Fibroblast of peridontal ligament (primary cell): ENCODE data around the gene FCGR1A.
"Not testable (repeated sequence)": the region's sequence is repeated elsewhere in the genome, so short reads cannot be mapped to it uniquely, and the experiment has no call there.

Experiments used
- DNase-seq: peaks from one replicate; pipeline ENCODE4 v3.0.0-alpha.2; 2010; ENCODE audit errors: extremely low read depth

The FCGR1A gene

DNA sequence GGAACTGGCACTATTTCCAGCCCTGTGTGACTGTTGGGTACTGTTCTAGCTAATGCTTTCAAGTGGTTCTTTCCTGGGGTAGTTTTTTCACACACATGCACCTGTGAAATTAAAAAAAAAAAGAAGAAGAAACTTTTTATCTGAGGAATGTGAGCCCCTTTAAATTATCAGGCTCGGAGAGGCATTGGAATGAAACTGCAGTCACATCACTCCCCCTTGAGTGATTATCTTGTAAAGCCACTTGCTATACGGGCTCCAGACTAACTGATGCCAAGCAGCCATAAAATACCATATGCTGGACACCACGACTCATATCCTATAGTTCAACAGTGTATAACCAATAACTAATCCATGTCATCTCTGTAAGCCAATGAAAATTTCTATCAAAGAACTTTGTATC is 5.4 kb upstream of the FCGR1A start:
- DNase-seq, result not testable (repeated sequence)

DNA sequence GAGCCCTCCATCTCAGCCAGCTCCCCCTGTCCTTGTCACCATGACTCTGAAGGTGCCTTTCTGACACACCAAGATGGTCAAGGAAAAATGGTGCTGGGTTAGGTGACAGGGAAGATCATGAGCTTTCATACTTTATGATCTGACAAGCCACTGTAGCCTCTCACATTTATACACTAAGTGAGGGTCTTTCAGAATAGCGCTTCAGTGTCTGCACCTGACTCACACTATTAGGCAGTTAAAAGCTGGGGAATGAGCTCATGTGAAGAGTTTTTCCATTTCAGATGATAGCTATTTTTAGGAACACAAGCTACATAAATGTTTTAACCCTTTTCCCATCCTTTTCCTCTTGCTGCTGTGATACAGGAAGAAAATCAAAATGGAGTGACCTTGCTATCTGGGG is 4.2 kb upstream of the FCGR1A start:
- not testable (repeated sequence) for DNase-seq

DNA sequence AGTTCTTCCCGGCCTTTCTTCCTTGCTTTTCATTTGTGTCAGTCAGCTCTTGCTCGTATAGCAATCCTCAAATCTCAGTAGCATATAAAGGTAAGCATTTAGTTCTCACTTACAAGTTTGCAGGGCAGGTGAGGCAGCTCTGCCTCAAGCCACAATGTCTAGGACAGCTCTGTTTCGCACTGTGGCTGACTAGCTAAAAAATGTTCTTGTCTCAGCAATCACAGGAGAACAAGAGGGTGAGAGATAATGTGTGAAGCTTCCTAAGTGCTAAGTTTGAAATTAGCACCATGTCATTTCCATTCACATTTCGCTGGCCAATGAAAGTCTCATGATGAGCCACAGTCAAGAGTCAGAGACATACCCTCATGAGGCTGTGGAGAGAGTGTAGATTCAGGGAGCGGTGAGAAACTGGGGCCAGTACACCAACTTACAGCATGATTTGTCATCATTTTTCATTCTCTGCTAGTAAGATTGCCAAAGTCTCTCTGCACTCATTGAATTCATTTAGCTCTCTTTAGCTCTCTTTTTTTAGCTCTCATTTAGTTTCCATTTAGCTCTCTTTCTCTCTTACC is 995 bp upstream of the FCGR1A start:
- DNase-seq, result not testable (repeated sequence)

DNA sequence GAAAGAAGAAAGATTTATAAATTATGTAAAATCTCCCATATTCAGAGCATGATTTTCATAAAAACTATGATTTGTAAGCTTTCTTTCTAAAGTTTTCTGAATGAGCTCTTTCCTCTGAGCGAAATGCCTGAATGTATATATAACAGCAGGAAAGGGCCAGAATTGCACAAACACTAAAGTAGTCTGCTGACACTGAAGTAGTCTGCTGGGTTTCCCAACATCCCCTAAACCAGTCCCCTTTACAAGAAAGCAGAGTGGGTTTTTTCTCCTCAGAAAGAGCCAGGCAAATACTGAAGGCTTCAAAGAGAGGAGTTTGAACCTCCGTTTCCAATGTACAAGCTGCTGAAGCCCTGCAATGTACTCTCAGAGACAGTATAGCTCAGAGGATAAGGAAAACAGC is 795 bp downstream of the FCGR1A start:
- not testable (repeated sequence) for DNase-seq

DNA sequence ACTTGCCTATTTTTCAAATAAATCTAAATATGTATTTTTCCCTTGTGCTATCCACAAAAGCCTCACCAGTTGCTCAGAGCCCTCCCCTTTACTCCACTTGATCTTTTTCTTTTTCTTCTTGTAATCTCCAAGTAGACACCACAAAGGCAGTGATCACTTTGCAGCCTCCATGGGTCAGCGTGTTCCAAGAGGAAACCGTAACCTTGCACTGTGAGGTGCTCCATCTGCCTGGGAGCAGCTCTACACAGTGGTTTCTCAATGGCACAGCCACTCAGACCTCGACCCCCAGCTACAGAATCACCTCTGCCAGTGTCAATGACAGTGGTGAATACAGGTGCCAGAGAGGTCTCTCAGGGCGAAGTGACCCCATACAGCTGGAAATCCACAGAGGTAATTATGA is 1.4 kb downstream of the FCGR1A start:
- DNase-seq, result not testable (repeated sequence)

DNA sequence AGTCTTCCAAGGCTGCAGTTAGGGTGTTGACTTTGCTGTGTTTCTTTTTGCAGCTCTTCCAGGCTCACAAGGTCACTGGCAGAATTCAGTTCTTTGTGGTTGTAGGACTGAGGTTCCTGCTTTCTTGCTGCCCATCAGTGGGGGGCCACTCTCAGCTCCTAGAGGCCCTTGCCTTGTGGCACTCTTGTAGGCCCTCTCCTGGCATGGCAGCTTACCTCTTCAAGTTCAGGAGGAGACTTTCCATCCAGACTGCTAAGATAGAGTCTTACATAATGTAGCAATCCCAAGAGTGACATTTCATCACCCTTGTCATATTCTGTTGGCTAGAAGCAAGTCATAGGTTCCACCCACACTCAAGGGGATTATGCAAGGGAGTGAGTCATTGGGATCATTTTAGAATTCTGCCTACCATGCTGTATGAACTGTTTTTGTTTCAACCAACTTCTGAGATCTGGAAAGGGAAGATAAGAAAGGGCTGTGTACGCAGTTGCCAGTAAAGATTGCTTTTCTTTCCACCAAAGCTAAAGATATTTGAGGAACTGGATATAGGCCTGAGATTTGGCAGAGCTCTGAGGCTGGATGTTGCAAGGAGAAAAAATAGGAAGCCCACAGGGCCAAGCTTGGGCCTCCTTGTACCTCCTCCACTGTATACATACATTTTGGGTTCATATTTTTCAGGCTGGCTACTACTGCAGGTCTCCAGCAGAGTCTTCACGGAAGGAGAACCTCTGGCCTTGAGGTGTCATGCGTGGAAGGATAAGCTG is 5.4 kb downstream of the FCGR1A start:
- DNase-seq, result not testable (repeated sequence)

DNA sequence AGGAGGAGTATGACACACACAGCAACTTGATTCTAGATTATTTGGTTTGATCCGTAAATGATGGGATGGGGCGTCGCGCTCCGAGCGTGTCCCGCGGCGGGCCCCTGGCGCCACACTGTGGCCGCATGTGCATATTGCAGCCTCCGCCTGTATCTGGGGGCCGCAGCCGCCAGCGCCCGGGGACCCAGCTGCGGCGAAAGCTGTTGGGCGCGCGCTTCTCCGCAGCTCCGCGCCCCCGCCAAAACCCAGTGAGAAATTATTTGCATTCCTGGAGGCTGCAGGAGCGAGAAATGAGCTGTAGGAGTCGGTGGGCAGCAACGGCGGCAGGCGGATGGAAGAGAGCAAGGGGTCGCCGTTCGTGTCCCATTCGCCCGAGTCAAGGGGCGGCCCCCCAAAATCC is 10.0 kb downstream of the FCGR1A start:
- peak; percentile 16 for DNase-seq

DNA sequence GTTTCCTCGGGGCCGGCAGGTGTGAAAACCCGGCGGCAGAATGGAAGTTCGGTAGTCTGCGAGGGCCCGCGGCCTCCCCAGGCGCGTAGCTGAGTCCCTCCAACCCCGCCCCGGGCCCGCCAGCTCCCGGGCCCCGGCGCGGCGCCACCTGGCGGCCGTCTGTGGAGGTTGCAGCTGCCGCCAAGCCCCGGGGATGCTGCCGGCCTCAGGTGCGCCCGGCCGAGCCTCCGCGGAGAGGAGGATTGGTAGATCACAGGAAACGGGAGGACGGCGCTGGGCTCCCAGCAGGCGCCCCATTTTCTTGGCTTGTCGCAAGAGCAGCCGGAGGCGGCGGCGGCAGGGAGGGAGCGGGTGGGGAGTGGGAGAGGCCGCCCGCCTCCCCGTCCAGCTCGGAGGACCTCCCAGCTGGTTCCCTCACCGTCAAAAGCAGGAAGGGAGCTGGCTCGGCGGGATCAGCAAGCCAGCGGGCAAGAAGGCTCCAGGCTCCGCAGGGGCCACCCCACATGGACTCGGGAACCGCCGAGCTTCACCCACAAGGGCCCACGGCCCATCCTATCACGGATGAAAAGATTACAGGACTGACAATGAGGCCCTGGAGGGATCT is 10.5 kb downstream of the FCGR1A start:
- peak; percentile 16 for DNase-seq

DNA sequence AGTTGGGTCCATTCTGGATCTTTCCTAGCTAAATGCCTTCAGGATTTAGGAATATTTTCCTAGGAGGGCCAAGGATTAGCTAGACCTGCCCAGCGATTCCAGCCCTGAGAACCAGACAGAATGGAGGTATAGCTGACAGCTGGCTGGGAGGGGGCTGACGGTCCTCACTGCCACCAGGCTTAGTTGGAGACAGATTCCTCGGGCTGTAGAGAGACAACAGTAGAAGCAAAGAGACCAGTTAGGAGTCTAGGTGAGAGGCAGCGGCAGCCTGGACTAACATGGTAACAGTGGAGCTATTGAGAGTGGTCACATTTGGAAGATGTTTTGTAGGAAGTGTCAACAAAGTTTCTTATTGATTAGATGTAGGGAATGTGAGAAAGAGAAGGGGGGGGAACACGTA is 11.4 kb downstream of the FCGR1A start:
- DNase-seq, result not testable (repeated sequence)

DNA sequence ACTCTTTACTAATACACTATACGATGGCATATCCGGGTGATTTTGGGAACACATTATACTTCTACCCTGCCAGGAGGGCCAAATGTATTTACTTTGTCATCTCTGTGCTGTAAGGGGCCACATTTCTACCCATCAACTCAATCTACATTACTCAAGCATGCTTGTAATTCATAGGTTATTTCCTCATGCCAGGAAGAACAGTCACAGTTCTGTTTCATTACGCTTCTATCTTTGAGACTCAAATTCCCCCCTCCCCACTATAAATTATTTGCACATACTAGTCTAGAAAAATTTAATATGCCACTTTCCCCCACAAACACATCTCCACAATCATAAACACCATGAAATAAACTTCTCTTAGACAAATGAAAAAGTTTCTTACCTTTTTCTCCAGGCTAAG is 19.1 kb downstream of the FCGR1A start:
- DNase-seq, result not testable (repeated sequence)

DNA sequence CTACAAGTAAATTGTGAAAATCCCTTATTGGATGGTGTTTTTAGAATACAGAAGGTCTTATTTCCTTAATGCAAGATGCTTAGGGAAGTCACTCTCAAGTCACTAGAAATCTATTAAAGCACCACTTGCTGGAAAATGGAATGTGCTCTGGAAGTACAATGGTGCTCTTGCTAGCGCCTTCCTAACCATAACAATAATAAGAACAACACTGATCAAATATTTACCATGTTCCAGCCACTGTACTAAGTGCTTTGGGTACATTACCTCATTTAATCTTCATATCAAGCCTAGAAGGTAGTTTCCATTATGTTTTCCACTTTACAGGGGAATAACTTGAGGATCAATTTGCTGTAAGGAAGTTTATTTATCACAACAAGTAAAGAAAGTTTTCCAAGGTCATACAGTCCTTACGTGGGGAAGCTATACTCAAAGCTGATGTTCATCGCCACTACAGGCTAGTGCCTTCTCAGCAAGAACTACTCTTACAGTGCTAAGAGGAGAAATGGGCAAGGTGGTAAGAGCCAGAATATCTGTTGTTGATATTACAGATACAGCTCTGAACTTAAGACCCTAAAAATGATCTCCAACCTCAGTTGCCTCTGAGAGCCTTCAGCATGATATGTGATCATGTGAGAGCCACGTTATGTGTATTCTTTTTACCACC is 22.1 kb downstream of the FCGR1A start:
- not testable (repeated sequence) for DNase-seq

DNA sequence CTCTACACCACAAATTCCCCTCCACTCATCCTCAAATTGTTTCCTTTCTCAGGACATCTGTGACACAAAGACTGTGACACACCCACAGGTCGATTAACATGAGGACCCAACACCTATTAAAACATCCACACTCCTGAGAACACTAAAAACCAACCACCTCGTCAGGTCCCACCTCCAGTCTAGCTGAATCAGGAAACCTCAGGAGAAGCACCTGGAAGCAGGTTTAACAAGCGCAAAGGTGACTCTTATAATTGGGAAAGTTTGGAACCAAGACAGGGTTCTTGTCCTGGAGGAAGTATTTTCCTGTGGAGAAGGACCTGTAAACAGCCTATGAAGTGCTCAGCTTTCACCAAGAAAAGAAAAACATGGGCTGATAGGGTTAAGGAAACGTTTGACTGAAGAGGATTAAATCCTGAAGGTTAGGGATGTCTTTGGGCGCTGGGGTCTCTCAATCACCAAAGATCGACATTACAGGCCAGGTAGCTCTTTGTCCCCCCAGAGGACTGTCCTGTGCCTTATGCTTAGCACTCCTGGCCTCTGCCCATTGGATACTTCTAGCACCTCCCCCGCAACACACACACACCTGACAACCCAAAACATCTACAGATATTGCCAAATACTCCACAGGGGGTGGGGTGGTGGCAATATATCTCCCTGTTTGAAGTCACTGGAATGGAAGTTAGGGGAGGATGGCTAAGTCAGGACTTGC is 28.4 kb downstream of the FCGR1A start:
- not testable (repeated sequence) for DNase-seq

DNA sequence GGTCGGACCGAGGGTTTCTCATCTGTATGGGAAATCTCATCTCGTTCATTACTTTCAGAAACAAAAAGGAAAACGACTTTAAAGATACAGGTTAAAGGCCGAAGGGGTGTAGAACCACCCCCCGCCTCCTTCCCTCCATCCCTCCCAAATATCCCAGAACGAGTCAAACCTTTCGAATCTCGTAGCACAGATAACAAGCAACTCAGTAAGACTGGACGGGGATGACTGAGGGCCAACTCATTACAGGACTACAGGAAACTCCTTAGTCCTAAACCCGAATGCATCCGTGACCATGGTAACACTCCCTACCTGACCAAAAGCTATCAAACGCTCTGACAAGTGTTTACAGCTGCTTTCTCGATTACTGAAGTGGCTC is 29.0 kb downstream of the FCGR1A start:
- peak; percentile 6 for DNase-seq

DNA sequence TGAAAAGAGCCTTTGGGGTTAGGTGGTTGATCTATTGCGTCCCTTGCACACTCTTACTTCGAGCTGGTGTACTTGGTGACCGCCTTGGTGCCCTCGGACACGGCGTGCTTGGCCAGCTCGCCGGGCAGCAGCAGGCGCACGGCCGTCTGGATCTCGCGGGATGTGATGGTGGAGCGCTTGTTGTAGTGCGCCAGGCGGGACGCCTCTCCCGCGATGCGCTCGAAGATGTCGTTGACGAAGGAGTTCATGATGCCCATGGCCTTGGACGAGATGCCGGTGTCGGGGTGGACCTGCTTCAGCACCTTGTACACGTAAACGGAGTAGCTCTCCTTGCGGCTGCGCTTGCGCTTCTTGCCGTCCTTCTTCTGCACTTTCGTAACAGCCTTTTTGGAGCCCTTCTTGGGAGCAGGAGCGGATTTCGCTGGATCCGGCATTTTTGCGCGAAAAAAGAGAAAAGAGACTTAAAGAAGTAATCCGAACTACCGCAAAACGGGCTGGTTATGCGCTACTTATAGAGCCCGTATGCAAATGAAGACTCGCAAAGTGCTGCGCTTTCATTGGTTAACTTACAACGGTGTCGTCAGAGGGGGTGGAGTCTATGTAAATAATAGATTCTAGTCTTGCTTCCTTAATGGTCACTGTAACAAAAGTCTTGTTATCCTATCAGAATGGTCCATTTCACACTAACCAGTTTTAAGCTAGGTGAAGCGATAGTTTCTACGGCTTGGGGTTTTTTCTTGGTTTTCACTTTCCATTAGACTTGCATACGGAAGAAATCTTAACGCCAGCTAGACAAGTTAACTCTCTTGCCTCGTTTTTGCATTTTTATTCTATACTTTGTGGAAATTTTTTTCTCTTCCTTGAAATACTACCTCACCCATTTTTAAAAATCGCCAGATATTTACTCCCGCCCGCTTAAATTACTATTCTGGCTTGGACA is 29.7 kb downstream of the FCGR1A start:
- DNase-seq, result peak; percentile 95

DNA sequence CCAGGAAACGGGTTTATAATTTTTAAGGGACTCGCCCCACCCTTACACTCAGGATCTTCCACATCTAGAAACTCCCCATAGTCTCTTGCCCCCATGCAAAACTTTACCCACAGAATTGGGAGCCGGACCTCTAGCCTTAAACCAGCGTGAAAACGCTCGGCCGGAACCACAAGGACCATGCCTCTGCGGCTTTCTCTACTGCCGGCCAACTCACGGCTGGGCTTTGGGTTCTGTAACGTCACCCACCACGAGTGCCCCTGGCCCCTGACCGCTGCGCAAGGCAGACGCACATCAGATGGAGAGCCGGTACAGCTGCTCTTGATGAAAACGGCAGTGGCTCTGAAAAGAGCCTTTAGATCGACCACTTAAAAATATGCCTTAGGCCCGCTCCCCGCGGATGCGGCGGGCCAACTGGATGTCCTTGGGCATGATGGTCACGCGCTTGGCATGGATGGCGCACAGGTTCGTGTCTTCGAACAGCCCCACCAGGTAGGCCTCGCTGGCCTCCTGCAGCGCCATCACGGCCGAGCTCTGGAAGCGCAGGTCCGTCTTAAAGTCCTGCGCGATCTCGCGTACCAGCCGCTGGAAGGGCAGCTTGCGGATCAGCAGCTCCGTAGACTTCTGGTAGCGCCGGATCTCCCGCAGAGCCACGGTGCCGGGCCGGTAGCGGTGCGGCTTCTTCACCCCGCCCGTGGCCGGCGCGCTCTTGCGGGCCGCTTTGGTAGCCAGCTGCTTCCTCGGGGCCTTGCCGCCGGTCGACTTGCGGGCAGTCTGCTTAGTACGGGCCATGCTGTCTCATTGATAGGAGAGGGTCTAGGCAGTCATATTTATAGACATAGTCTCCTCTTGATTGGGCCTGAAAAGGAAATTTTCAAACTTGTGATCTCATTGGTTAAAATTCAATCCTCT is 30.7 kb downstream of the FCGR1A start:
- peak; percentile 80 for DNase-seq

DNA sequence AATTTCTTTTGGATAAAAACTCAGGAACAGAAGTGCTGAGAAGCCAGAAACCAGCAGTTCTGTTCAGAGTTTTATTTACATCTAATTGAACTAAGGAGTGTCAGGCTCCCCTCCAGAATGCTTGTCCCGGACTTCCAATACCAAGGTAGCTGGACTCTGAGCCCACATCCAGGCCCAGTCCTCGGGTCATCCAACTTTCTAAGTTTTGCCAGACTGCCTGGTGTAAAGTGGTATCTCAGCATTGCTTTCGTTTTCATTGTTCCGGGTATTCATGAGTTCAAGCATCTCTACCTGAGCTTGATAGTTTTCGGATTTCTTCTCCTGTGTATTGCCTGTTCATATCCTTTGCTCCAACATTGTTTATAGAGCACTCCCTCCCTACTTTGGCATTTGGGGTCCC is 37.9 kb downstream of the FCGR1A start:
- DNase-seq, result not testable (repeated sequence)

DNA sequence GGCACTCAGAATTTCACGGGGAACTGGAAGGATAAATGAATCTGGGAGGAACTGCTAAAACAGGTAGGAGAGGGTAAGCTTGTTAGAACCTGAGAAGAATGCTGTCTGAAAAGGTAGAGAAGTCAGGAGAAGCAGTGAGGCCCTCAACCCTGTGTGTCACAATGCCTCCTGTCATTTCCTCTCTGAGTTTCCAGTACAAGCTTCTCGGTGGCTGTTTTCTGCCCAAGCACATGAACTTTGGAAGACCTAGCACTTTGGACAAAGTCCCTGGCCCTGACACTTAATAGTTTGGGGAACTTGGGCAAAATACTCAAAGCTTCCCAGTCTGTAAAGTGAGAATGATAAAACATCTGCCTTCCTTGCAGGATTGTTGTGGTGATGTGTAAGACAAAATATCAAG is 44.1 kb downstream of the FCGR1A start:
- DNase-seq, result not testable (repeated sequence)

DNA sequence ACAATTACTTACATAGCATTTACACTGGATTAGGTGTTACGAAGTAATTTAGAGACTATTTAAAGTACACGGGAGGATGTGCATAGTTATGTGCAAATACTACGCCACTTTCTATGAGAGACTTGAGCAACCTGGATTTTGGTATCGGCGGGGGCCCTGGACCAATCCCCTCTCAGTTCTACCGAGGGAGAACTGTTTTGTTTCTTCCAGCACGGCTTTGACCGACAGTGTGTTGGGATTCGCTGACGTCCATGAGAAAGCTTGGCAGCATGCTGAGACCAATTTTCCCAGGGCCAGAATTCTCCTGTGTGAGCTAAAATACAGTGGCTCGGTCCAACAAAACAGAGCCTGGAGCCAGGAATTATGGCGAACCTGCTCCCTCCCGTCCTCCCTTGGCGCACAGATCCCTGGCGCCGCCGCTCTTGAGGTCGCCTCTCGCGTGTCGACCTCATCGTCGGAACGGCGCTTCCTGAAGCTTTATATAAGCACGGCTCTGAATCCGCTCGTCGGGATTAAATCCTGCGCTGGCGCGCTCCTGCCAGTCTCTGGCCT is 49.3 kb downstream of the FCGR1A start:
- DNase-seq, result not testable (repeated sequence)
